ENCODE results near the gene CCDC85B. TPM values are rescaled to one million over a fixed set of nuclear protein-coding genes. Genes with fewer than 3 reads are reported as not detected.

The CCDC85B gene
- total and polyA plus RNA-seq, 4 donors, result 20.7 to 63.4 (median 53.9) TPM

DNA sequence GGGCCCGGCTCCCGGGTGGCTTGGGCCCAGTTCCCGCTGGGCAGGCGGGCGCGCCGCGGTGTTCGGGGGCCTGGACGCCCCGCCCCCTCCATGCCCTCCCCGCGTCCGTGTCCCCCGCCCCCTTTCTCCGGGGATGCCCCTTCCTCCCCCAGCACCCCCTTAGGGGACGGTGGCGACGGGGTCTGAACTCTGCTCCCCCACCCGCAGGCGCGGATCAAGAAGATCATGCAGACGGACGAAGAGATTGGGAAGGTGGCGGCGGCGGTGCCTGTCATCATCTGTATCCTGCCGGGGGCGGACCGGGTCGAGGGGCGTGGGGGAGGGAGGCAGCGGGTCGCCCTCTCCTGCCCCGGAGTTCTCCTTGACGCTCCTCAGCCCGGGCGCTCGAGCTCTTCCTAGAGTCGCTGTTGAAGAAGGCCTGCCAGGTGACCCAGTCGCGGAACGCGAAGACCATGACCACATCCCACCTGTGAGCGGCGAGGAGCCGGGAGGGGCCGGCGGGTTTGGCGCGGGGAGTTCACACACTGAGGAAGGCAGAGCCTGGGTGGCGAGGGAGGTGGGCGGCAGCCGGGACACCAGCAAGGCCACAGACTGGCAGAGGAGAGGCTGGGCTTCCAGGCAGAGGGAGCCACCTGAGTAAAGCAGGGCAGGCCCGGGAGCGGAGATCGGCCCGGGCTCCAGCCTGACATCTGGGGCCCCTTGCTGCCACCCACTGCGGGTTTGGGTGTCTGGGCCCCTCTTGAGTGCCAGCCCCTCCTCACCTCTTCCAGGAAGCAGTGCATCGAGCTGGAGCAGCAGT is 29.3 kb downstream of the CCDC85B start:
- H3K4me3 ChIP-seq, result peak overlapping the region; percentile 77
- TF ChIP-seq, protein P1, sequence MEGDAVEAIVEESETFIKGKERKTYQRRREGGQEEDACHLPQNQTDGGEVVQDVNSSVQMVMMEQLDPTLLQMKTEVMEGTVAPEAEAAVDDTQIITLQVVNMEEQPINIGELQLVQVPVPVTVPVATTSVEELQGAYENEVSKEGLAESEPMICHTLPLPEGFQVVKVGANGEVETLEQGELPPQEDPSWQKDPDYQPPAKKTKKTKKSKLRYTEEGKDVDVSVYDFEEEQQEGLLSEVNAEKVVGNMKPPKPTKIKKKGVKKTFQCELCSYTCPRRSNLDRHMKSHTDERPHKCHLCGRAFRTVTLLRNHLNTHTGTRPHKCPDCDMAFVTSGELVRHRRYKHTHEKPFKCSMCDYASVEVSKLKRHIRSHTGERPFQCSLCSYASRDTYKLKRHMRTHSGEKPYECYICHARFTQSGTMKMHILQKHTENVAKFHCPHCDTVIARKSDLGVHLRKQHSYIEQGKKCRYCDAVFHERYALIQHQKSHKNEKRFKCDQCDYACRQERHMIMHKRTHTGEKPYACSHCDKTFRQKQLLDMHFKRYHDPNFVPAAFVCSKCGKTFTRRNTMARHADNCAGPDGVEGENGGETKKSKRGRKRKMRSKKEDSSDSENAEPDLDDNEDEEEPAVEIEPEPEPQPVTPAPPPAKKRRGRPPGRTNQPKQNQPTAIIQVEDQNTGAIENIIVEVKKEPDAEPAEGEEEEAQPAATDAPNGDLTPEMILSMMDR (IDR thresholded peaks at IDR 0.05; ENCODE audit: control extremely low read depth, extremely low read depth), result no peak
- H3K4me1 ChIP-seq (ENCODE audit: control insufficient read depth in 5 of 5, insufficient read depth in 5 of 5, low read length in 5 of 5), result peaks cover 9 to 39% (median 18%) of the 10 kb centered on the region in 5 donors
- peak overlapping the region; percentile 78 to 82 for H3K27ac ChIP-seq (ENCODE audit: low read depth in 1 of 2, low read length in 1 of 2)
- 1% methylated on average over 48 to 60 of the region's 60 CpGs for WGBS, 2 donors
- no peaks in the 10 kb centered on the region for H3K27me3 ChIP-seq (ENCODE audit: control insufficient read depth in 3 of 3, insufficient read depth in 3 of 3, low read length in 2 of 3)
- H3K9me3 ChIP-seq (ENCODE audit: control insufficient read depth in 4 of 4, insufficient read depth in 3 of 4, low read length in 3 of 4), result no peaks in the 10 kb centered on the region
- peak in 1 of 3 donors; percentile 40 for DNase-seq
- H3K9ac ChIP-seq (ENCODE audit: insufficient read depth in 1 of 2, low read length in 2 of 2), result peak overlapping the region; percentile 37 to 42
- peak; percentile 3 for ATAC-seq (ENCODE audit: insufficient read depth, low FRiP score)
- H3K36me3 ChIP-seq (ENCODE audit: control insufficient read depth in 4 of 4, insufficient read depth in 4 of 4, low read length in 4 of 4), result peaks cover 0 to 33% (median 14%) of the 10 kb centered on the region in 4 donors

DNA sequence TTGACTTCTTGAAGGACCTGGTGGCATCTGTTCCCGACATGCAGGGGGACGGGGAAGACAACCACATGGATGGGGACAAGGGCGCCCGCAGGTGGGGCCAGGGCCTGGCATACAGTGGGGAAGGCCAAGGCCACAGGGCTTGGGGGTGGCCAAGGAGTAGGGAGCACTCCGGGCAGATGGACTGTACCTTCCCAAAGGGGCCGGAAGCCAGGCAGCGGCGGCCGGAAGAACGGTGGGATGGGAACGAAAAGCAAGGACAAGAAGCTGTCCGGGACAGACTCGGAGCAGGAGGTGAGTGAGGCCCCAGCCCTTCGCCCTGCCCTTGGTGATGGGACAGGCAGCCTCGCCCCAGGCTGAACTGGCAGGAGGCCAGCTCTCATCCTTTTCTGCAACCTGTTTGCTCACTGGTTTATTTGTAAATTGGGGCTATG is 29.9 kb downstream of the CCDC85B start:
- Histone ChIP-seq H3K4me3 (peak overlapping the region; percentile 77), H3K9ac (ENCODE audit: insufficient read depth in 1 of 2, low read length in 2 of 2) (peak overlapping the region in 1 of 2 donors; percentile 42), H3K27ac (ENCODE audit: low read depth in 1 of 2, low read length in 1 of 2) (no peak overlapping the region), H3K36me3 (ENCODE audit: control insufficient read depth in 4 of 4, insufficient read depth in 4 of 4, low read length in 4 of 4) (peaks cover 0 to 34% (median 14%) of the 10 kb centered on the region in 4 donors), H3K4me1 (ENCODE audit: control insufficient read depth in 5 of 5, insufficient read depth in 5 of 5, low read length in 5 of 5) (peaks cover 9 to 33% (median 18%) of the 10 kb centered on the region in 5 donors), H3K9me3 (ENCODE audit: control insufficient read depth in 4 of 4, insufficient read depth in 3 of 4, low read length in 3 of 4) (no peaks in the 10 kb centered on the region), H3K27me3 (ENCODE audit: control insufficient read depth in 3 of 3, insufficient read depth in 3 of 3, low read length in 2 of 3) (no peaks in the 10 kb centered on the region)
- DNase-seq, result no peak
- no peak for ATAC-seq (ENCODE audit: insufficient read depth, low FRiP score)
- TF ChIP-seq, protein P1 (IDR thresholded peaks at IDR 0.05; ENCODE audit: control extremely low read depth, extremely low read depth), result no peak
- 55 to 76% methylated on average over 15 of the region's 15 CpGs for WGBS, 2 donors

DNA sequence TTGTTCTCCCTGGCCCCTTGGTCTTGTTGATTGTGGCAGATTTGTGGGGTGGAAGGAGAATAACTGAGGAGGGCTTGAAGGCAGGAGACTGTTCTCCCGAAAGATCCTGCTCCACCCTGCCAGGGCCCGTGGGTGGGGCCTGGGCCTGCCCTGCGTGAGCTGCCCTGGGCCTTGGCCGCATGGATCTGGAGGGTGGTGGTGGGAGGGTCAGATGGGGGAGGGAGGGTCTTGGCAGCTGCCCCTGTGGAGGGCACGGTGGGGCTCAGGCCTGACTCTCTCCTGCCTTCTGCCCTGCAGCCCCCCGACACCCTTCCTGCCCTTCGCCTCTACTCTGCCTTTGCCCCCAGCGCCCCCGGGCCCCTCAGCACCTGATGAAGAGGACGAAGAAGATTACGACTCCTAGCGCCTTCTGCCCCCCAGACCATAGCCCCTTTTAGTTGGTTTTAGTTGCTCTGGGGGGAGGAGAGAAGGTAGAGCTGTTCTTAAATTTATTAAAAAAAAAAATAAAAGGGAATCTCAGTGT is 30.6 kb downstream of the CCDC85B start:
- H3K27ac ChIP-seq (ENCODE audit: low read depth in 1 of 2, low read length in 1 of 2), result no peak overlapping the region
- 89 to 95% methylated on average over 12 of the region's 12 CpGs for WGBS, 2 donors
- peaks cover 9 to 27% (median 18%) of the 10 kb centered on the region in 5 donors for H3K4me1 ChIP-seq (ENCODE audit: control insufficient read depth in 5 of 5, insufficient read depth in 5 of 5, low read length in 5 of 5)
- no peaks in the 10 kb centered on the region for H3K9me3 ChIP-seq (ENCODE audit: control insufficient read depth in 4 of 4, insufficient read depth in 3 of 4, low read length in 3 of 4)
- H3K9ac ChIP-seq (ENCODE audit: insufficient read depth in 1 of 2, low read length in 2 of 2), result no peak overlapping the region
- ATAC-seq (ENCODE audit: insufficient read depth, low FRiP score) (no peak), DNase-seq (no peak)
- H3K4me3 ChIP-seq, result no peak overlapping the region
- H3K36me3 ChIP-seq (ENCODE audit: control insufficient read depth in 4 of 4, insufficient read depth in 4 of 4, low read length in 4 of 4), result peaks cover 0 to 34% (median 14%) of the 10 kb centered on the region in 4 donors
- TF ChIP-seq, protein P1 (IDR thresholded peaks at IDR 0.05; ENCODE audit: control extremely low read depth, extremely low read depth), result no peak
- H3K27me3 ChIP-seq (ENCODE audit: control insufficient read depth in 3 of 3, insufficient read depth in 3 of 3, low read length in 2 of 3), result no peaks in the 10 kb centered on the region
